ENCODE data around the gene BRK1.
"Not testable (repeated sequence)": the region's sequence is repeated elsewhere in the genome, so short reads cannot be mapped to it uniquely, and the experiment has no call there.

Gene BRK1

GRCh38 chr3:10149226-10149625, 33.8 kb downstream of the BRK1 start:
- no peak for DNase-seq

GRCh38 chr3:10150987-10151386, 35.5 kb downstream of the BRK1 start:
- DNase-seq: no peak

GRCh38 chr3:10154335-10155122, 39.1 kb downstream of the BRK1 start:
- DNase-seq: no peak

- DNase-seq: no peak
Measured at GRCh38 chr3:10155123-10155472, 39.6 kb downstream of the BRK1 start.

- DNase-seq: no peak
Measured at GRCh38 chr3:10155658-10156057, 40.2 kb downstream of the BRK1 start.

- DNase-seq: no peak
Measured at GRCh38 chr3:10157031-10157430, 41.6 kb downstream of the BRK1 start.

GRCh38 chr3:10158555-10158954, 43.1 kb downstream of the BRK1 start:
- not testable (repeated sequence) for DNase-seq

- DNase-seq: no peak
Measured at GRCh38 chr3:10160346-10160745, 44.9 kb downstream of the BRK1 start.

GRCh38 chr3:10160925-10161324, 45.5 kb downstream of the BRK1 start:
- no peak for DNase-seq

- DNase-seq: no peak
Measured at GRCh38 chr3:10162185-10162584, 46.7 kb downstream of the BRK1 start.

GRCh38 chr3:10164201-10164545, 48.7 kb downstream of the BRK1 start:
- DNase-seq: not testable (repeated sequence)

- no peak for DNase-seq
Measured at GRCh38 chr3:10164546-10165393, 49.3 kb downstream of the BRK1 start, which contains the start of gene IRAK2. TSS of gene IRAK2 (plus strand) at chr3:10164919. CDS start at chr3:10164955, 36 bp downstream.

GRCh38 chr3:10166213-10166604, 50.7 kb downstream of the BRK1 start:
- no peak for DNase-seq

GRCh38 chr3:10169000-10169496, 53.6 kb downstream of the BRK1 start:
- DNase-seq: no peak

GRCh38 chr3:10170915-10171478, 55.5 kb downstream of the BRK1 start:
- DNase-seq: no peak

- no peak for DNase-seq
Measured at GRCh38 chr3:10173095-10173925, 57.8 kb downstream of the BRK1 start.

GRCh38 chr3:10173926-10174435, 58.5 kb downstream of the BRK1 start:
- no peak for DNase-seq

- DNase-seq: not testable (repeated sequence)
Measured at GRCh38 chr3:10175334-10175733, 59.9 kb downstream of the BRK1 start.

GRCh38 chr3:10176150-10176549, 60.7 kb downstream of the BRK1 start:
- DNase-seq: not testable (repeated sequence)

Data from NCI-H524 treated with DMSO at 0.1 percent for 48 hours (cell line).